OCI-LY1 (cell line): ENCODE measurements around the gene KCNH1.

Source experiments
- H2AFZ ChIP-seq: fragments of 200-600 bp; sonication (generic), shearing (Covaris generic); 2 replicates; pipeline ENCODE4 v1.6.0; 2014; ENCODE audit warnings: antibody characterized with exemption, mild to moderate bottlenecking, low read length
- H3F3A ChIP-seq: fragments of 200-600 bp; sonication (generic), shearing (Covaris generic); 2 replicates; pipeline ENCODE4 v1.6.0; 2014; ENCODE audit warnings: mild to moderate bottlenecking, antibody characterized with exemption, low read length, moderate library complexity; ENCODE audit not compliant: insufficient read depth
- H3K27ac ChIP-seq: fragments of 200-600 bp; sonication (generic); 2 replicates; pipeline ENCODE4 v1.5.1; 2014; ENCODE audit warnings: low read length, mixed run types, mild to moderate bottlenecking, low read depth; ENCODE audit not compliant: poor library complexity, severe bottlenecking
- H3K27me3 ChIP-seq: fragments of 200-600 bp; sonication (generic); 2 replicates; pipeline ENCODE4 v1.6.0; 2014; ENCODE audit warnings: antibody characterized with exemption, mild to moderate bottlenecking, low read length, moderate library complexity; ENCODE audit not compliant: insufficient read depth
- H3K36me3 ChIP-seq: fragments of 200-600 bp; sonication (generic); 2 replicates; pipeline ENCODE4 v1.6.1; 2014; ENCODE audit warnings: mild to moderate bottlenecking, antibody characterized with exemption, low read length, moderate library complexity, mixed read lengths; ENCODE audit not compliant: insufficient read depth
- H3K4me1 ChIP-seq: fragments of 200-600 bp; sonication (generic); 2 replicates; pipeline ENCODE4 v1.5.1; 2014; ENCODE audit warnings: mild to moderate bottlenecking, low read length, moderate library complexity; ENCODE audit not compliant: insufficient read depth, severe bottlenecking
- H3K4me2 ChIP-seq: fragments of 200-600 bp; sonication (generic), shearing (Covaris generic); 2 replicates; pipeline ENCODE4 v1.6.1; 2014; ENCODE audit warnings: low read length
- H3K4me3 ChIP-seq: fragments of 200-600 bp; sonication (generic); 2 replicates; pipeline ENCODE4 v1.5.1; 2014; ENCODE audit warnings: low read length, low read depth, mild to moderate bottlenecking, mixed read lengths; ENCODE audit not compliant: poor library complexity, severe bottlenecking
- H3K79me2 ChIP-seq: fragments of 200-600 bp; shearing (Covaris generic); 2 replicates; pipeline ENCODE4 v1.6.1; 2016; ENCODE audit warnings: mixed run types, low read length, mixed read lengths; ENCODE audit not compliant: insufficient read depth
- H3K9ac ChIP-seq: fragments of 200-600 bp; sonication (generic), shearing (Covaris generic); 2 replicates; pipeline ENCODE4 v1.6.1; 2014; ENCODE audit warnings: mild to moderate bottlenecking, low read length, mixed read lengths
- H3K9me2 ChIP-seq: fragments of 200-600 bp; sonication (generic), shearing (Covaris generic); 2 replicates; pipeline ENCODE4 v1.6.1; 2014; ENCODE audit warnings: low read depth, mild to moderate bottlenecking, low read length, mixed read lengths
- H3K9me3 ChIP-seq: fragments of 200-600 bp; shearing (Covaris generic); 2 replicates; pipeline ENCODE4 v1.6.1; 2014; ENCODE audit warnings: low read length, mixed read lengths
- H4K20me1 ChIP-seq: fragments of 200-600 bp; sonication (generic), shearing (Covaris generic); 2 replicates; pipeline ENCODE4 v1.6.0; 2016; ENCODE audit warnings: mild to moderate bottlenecking, low read length; ENCODE audit not compliant: insufficient read depth
- EZH2 ChIP-seq: fragments of 200-600 bp; sonication (generic), shearing (Covaris generic); IDR thresholded peaks from 2 replicates; pipeline ENCODE4 v1.8.0; 2017; ENCODE audit warnings: borderline replicate concordance, mixed run types, mild to moderate bottlenecking, antibody characterized with exemption, low read length, moderate library complexity, mixed read lengths
- TF ChIP-seq, protein P1 (sequence below): fragments of 200-600 bp; sonication (generic), shearing (Covaris generic); IDR thresholded peaks from 2 replicates; pipeline ENCODE4 v1.5.1; 2017; ENCODE audit warnings: mild to moderate bottlenecking, antibody characterized with exemption, low read length, moderate library complexity, mixed read lengths

Gene KCNH1

DNA sequence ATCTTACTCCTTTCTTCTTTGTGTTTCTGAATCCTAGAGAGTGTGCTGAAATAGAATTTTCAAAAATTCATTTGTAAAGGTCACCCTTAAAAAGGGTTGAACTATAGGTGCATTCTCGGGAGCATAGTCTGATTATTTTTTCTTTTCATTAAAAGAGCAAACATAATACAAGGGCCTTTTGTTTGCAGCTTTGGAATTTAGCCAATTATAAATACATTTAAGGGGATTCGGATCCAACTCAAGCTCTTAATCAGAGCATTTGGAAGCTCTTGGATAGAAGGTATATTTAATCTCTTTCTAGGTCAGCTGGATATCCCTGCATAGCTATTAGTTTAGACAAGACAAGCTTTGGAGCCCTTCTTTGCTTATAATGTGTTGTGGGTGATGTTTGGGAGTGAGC, 483.5 kb downstream of the KCNH1 start:
- no peak overlapping the region for H3K4me2 ChIP-seq
- H3K27ac ChIP-seq: no peak overlapping the region
- H4K20me1 ChIP-seq: no peaks in the 10 kb centered on the region
- no peaks in the 10 kb centered on the region for H3K27me3 ChIP-seq
- H2AFZ ChIP-seq: no peak overlapping the region
- no peak overlapping the region for H3K4me3 ChIP-seq
- TF ChIP-seq, protein P1, sequence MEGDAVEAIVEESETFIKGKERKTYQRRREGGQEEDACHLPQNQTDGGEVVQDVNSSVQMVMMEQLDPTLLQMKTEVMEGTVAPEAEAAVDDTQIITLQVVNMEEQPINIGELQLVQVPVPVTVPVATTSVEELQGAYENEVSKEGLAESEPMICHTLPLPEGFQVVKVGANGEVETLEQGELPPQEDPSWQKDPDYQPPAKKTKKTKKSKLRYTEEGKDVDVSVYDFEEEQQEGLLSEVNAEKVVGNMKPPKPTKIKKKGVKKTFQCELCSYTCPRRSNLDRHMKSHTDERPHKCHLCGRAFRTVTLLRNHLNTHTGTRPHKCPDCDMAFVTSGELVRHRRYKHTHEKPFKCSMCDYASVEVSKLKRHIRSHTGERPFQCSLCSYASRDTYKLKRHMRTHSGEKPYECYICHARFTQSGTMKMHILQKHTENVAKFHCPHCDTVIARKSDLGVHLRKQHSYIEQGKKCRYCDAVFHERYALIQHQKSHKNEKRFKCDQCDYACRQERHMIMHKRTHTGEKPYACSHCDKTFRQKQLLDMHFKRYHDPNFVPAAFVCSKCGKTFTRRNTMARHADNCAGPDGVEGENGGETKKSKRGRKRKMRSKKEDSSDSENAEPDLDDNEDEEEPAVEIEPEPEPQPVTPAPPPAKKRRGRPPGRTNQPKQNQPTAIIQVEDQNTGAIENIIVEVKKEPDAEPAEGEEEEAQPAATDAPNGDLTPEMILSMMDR: no peak
- no peak for TF ChIP-seq EZH2
- no peaks in the 10 kb centered on the region for H3F3A ChIP-seq
- no peaks in the 10 kb centered on the region for H3K36me3 ChIP-seq
- no peaks in the 10 kb centered on the region for H3K4me1 ChIP-seq
- no peaks in the 10 kb centered on the region for H3K79me2 ChIP-seq
- H3K9ac ChIP-seq: no peak overlapping the region
- no peaks in the 10 kb centered on the region for H3K9me2 ChIP-seq
- no peaks in the 10 kb centered on the region for H3K9me3 ChIP-seq

DNA sequence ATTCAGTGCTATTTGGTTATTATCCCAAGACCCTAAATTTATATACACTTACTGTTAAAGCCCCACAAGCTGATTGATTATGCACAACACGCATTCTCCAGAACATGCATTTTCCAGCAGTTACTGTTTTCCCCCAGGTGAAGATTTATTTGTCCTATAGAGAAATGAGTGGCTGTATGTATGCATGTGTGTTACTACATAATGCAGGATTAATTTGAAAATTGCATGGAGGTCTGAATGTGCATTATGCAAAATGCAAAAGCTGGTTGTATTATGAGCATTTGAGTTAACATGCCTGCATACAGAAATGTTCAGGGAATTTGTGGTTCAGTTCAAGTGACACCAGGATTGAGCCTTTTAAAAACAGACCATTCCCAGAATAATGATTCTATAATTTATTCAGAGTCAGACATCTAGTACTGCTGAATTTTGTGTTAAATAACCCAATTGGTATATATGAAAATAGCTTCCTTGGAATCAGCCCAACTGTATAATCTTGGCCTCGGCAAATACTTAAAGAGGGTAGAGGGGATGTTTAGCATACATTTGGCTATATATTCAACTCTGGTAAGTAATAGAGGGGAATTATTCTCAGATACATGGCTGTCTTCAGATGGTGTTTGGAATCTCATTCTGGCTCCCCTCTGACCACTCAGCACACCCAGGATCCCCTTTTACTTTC, 485.2 kb downstream of the KCNH1 start:
- no peaks in the 10 kb centered on the region for H3K27me3 ChIP-seq
- TF ChIP-seq, protein P1: no peak
- no peak for TF ChIP-seq EZH2
- no peak overlapping the region for H3K4me2 ChIP-seq

DNA sequence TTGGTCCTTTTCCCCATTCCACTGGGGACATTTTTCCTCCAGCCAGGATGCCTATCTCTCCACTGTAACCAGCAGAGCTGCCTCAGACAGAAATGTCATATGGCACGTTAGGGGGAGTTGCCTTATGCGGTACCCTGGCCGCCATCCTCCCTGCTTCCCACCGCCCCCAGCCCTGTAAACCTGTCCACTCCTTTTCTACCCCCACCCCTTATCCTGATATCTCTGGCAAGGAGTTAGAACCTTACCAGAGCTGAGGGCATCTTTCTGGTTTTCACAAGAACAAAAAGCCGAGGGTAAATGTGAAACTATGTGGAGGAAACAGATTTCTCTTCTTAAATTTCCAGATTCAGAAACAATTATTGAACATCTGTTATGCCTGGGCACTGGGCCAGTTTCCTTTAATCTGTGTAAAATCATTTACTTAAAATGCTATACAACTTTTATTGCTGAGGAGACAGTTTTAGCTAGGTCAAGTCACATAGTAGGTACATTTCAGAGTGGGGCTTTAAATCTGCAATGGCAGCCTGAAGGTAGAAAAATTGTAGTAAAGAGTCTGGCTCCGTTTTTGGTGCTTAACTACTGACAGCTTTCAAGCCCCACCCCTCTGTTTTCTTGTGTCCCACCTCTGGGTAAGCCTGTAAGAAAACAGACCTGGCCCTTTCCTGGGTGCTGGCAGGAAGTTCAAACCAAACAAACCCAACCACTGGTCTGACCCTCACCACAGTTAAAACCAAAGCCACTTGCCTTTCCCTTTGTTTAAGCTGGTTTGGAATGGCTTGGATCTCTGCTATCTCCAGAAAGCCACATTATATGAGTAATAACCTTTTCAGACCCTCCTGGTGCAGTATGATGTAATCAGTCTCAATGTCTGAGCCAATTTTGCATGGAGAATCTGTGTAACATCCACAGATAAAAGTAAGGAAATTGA, 486.3 kb downstream of the KCNH1 start:
- Histone ChIP-seq H3K9me2 (no peaks in the 10 kb centered on the region), H3K36me3 (no peaks in the 10 kb centered on the region), H3K4me2 (no peak overlapping the region), H4K20me1 (no peaks in the 10 kb centered on the region), H3K4me3 (no peak overlapping the region), H3K27ac (no peak overlapping the region), H2AFZ (no peak overlapping the region), H3K79me2 (no peaks in the 10 kb centered on the region), H3K27me3 (no peaks in the 10 kb centered on the region), H3K9ac (no peak overlapping the region), H3K4me1 (no peaks in the 10 kb centered on the region), H3F3A (no peaks in the 10 kb centered on the region), H3K9me3 (no peaks in the 10 kb centered on the region)
- TF ChIP-seq, protein P1: no peak
- no peak for TF ChIP-seq EZH2

More for the DNA sequence above, 485.2 kb downstream of the KCNH1 start:
- H3F3A ChIP-seq: no peaks in the 10 kb centered on the region
- H4K20me1 ChIP-seq: no peaks in the 10 kb centered on the region
- no peaks in the 10 kb centered on the region for H3K9me3 ChIP-seq
- H3K4me3 ChIP-seq: no peak overlapping the region
- H3K27ac ChIP-seq: no peak overlapping the region
- no peaks in the 10 kb centered on the region for H3K79me2 ChIP-seq
- H3K9me2 ChIP-seq: no peaks in the 10 kb centered on the region
- H3K4me1 ChIP-seq: no peaks in the 10 kb centered on the region
- H3K36me3 ChIP-seq: no peaks in the 10 kb centered on the region
- H2AFZ ChIP-seq: no peak overlapping the region
- H3K9ac ChIP-seq: no peak overlapping the region
